ENCODE measurements around the gene CA12. TPM values are rescaled to one million over a fixed set of nuclear protein-coding genes. Genes with fewer than 3 reads are reported as not detected.

Gene CA12
- polyA plus RNA-seq, 5 donors = 1.8 to 6.4 (median 2.1) TPM

DNA sequence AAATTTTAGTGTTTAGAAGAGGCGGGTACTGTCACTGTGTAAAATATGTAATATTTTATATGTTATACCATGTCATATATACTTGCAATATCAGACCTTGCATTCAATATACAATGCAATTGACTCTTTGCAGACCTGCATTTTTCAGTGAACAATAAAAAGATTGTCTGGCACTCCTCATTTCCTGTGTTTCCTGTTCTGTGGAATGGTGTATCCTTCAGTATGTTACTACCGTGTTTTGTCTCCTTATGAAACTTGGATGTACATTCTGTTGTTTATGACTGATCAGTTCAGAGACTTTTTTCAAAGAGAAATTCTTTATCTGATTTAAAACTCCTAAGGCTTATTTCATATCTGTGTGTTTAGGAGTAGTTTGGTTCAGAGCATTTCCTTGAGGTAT is 72.7 kb downstream of the CA12 start:
- no peak for DNase-seq

DNA sequence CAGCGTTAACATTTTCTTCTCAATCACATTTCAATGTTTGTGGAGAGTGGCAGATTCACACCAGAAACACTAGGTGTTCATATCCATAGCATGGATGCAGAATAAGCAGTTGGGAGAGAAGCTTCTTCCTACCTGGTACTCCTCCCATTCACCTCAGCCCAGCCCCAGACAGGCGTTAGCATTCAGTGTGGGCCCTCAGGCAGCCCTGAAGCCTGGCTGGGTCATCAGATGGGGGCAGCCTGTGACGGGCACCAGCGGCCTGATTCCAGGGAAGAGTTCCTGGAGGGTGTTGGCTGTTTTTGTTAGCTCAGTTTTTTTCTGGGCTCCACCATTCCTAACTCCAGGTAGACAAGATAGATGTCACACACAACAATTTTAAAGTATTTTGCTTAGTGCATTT is 73.2 kb downstream of the CA12 start:
- no peak for DNase-seq

DNA sequence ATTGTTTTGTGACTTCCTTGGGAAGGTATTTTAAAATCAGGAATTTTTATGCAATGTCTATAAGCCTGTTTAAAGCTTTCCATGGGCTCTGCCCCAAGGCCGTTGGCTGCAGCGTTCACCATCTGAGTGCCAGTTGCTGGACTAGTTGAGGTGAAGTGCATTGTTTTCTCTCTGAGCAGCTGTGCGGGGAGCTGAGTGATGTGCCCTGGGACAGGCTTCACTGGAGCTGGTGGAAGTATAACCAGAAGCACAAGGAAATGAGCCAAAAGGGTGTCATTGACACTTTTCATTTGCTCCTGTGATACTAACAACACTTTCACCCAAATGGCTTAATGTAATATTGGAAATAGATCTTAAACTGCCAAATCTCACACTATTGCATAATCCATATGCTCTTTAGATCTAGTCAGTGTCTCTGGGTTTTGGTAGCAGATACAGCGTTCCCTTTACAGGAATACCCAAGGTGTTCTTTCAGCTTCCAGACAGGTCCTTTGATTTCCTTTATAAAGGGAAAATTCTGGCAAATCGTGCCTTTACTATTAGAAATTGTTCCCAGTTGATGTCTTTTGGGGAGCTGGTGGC is 75.1 kb downstream of the CA12 start:
- DNase-seq = no peak

DNA sequence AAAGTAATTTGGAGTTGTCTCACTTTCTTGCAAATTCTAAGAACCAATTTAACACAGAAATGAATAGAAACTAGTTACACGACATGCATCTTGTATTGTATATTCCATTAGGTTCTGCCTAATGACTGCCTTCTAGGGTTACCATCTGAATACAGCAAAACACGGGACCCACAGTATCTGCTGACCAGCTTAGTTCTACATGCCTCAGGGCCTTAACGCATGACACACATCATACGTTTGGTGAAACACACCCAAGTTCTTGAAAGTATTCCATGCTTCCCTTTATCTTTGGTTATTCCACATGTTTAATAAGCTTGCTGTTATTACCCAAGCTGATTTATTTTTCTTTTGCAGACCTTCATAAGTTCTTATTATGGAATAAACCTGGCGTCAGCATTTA is 76.4 kb downstream of the CA12 start:
- no peak for DNase-seq

DNA sequence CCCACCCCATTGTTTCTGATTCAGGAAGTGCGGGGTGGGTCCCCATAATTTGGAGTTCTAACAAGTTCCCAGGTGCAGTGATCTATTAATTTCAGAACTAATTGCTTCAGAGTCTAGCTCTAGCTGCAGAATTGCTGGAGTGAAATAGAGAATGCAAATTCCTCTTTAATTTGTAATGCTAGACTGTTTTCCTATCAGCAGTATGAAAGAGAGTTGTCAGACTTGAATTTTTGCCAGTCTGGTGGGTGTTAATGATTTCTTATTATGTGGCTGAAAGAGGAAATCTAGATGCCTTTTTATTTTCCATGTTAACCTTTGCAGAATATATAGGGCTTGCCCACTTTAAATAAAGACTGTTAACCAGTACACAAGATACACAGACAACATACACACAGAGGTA is 80.6 kb downstream of the CA12 start:
- no peak for DNase-seq

DNA sequence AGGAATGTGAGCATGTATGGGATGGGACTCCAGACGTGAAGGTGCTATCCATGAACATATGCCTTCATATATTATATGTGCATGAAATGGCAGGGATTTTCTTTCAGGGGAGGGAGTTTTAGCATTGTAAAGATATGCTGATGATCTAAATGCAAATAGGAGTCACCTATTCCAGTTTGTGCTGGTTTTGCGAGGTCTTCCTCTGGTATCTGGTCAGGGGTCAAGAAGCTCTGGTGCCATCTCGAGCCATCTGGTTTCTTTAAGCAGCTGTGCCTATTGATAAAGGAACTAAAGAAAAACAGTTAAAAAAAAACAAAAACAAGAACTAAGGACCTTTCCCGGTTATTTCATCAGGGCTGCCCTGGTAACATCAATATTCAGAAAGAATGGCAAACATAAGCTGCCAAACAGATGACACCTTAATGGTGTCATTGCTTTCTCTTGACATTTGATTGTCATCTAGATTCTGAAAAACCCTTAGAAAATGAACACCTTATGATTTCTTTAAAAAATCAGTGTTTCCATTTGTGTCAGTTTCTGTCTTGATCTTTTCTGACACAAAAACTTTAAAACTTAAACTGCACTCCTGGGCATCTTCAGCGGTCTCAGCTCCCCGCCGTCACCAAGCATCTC is 81.6 kb downstream of the CA12 start:
- no peak for DNase-seq

DNA sequence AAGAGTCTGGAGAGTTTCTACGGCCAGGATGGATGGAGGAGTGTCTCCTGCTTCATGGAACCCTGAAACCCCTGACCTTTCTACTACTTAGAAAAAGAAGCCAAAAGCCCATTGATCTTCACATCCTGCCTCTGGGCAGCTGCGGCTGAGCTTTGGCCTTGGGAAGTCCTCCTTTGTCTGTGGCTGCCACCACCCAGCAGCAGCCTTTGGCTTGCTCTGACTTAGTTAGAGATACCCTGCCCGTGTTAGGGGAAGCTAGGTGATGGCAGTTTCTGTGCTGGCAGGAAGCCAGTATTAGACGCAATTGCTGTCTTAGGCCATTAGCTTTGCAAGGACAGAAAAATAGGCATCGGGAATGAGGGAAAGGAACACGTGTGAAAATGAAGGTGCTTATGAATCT is 85.5 kb downstream of the CA12 start:
- no peak for DNase-seq

DNA sequence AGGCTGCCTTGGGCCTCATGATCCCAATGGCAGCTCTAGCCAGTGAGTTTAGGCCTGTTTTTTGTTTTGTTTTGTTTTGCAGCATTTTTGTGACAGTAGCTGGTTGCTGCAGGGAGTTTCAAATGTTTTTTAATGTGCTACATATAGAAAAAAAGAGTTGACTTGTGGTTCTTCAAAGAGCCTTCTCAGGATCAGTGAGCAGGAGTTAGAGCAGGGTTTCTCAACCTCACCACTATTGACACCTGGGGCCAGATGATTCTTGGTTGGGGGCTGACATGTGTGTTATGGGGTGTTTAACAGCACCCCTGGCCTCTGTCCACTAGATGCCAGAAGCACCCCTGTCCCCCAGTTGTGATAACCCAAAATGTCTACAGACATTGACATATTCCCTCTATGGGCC is 86.3 kb downstream of the CA12 start:
- DNase-seq = no peak

DNA sequence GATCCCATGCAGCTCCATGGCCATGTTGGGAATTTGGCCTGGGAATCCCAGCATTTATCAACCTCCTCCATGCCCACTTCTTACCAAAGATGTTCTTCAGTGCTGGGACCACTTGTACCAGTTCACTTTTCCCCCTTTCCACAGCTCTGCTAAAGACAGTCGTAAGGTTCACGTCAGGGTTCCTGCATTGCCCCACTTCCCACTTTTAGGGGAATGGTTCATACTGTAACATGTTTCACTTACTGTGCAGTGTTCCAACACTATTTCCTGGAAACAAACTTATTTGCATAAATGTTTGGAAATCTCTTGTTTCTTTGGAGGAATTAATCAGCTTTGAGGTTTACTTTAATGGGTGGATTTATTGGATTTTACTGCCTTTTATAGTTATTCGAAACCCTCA is 87.3 kb downstream of the CA12 start:
- no peak for DNase-seq

DNA sequence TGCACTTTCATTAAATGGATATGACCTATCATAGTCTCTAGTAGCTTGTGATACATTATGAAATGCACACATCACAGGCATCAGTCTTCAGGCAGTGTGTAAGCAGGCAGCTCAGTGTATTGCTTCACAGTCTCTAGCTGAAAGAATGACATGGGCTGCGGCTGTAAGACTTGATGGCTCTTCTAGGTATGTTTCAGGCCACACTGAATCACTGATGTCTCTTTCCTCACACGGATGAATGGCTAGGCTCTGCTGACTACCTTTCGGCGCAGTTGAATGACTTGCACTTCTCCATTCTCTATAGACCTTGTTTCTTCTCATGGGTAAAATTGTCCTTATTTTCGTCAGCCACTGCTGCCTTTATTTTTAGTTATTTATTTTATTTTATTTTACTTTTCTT is 88.9 kb downstream of the CA12 start:
- no peak for DNase-seq

DNA sequence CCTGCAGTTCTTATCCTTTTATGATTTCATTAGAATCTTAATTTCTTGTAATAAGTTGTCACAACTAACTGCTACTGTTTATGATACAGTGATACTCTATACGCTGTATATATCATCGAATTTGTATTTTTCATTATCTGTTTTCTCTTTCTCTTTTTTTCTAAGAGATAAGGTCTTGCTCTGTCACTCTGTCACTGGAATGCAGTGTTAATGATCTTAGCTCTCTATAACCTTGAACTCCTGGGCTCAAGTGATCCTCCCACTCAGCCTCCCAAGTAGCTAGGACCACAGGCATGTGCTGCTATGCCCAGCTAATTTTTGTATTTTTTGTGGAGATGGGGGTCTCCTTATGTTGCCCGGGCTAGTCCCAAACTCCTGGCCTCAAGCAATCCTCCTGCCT is 89.4 kb downstream of the CA12 start:
- no peak for DNase-seq

DNA sequence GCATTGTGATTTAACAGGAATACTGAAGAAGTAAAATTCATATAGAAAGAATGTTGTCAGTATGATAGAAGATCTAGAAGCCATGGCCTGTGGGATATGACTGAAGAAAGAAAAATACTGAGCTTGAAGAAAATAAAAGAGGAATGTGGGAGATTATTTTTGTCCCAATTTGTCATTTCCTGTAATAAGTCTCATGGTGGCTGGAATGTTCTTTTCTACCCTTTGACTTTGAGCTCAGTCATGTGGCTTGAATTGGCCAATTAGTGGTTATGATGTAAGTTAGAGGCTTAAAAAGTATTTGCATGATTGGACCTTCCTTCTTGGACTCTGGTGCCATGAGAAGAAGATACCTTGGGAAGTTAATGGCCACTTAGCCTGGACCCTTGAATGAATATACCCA is 90.1 kb downstream of the CA12 start:
- DNase-seq = no peak

DNA sequence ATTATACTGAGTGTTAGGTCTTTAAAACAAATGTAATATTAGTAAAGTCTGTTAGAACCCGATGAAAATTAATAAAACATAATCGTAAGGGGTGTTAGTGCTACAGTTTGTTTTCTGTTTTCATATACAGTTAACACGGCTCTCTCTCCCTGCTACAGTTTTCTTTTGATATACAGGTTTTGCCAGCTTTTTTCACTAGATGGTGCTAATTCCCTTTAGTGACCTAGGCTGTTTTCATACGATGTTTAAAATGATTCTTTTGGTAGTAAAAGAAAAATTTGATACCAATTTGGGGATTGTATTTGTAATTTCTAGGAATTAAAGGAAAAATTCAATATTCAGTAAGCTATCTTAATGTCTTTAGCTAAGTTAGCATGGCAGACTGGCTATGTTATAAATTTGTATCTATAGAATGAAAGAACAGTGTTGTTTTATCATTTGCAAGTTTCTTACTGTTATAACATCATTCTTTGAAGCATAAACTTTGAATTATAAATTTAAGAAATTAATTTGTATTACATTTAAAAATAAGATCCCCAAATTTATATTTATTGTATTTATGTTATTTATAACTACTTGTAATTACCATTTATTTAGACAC is 92.8 kb downstream of the CA12 start:
- DNase-seq = peak; percentile 36 to 55

DNA sequence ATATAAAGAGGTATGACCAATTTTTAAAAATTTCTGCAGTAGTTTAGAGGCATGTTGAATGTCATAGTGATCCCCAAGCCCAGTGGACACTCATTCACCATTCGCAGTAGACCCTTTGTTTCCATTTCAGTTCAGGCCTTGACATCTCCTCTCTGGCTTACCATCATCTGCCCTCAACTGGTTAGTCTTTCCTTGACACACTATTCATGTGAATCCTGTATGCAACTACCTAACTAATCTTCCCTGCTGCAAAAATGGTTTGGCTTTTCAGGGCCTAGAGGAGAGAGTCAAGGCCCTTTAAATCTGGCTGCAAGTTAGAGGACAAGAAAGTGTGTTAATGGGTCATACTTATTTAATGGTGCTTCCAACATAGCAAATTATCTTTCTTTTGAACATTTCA is 93.3 kb downstream of the CA12 start:
- no peak for DNase-seq

DNA sequence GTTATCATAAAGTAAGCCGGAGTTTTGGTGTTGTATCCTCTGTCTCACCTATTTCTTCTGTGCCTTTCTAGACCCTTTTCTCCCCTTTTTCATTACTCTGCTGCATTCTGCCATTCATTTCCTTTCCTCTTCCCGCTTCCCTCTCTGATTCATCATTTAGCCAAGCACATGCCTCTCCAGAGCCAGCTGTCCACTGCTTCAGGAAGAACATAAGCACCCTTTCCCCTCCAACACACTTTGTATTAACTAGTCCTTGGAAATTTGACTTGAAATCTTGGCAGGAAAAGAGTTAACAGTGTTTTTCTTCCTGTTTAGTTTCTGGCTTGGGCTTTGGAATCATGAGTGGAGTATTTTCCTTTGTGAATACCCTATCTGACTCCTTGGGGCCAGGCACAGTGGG is 94.5 kb downstream of the CA12 start:
- no peak for DNase-seq

DNA sequence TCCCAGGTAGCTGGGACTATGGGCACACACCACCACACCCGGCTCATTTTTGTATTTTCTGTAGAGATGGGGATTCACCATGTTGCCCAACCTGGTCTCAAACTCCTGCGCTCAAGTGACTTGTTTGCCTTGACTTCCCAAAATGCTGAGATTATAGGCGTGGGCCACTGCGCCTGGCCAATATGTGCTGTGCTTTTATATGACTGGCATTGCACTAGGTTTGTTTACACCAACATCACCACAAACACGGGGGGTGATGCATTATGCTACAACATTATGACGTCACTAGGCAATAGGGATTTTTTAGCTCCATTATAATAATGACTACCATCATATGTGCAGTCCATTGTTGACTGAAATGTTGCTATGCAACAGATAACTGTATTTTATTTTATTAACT is 97.3 kb downstream of the CA12 start:
- no peak for DNase-seq

DNA sequence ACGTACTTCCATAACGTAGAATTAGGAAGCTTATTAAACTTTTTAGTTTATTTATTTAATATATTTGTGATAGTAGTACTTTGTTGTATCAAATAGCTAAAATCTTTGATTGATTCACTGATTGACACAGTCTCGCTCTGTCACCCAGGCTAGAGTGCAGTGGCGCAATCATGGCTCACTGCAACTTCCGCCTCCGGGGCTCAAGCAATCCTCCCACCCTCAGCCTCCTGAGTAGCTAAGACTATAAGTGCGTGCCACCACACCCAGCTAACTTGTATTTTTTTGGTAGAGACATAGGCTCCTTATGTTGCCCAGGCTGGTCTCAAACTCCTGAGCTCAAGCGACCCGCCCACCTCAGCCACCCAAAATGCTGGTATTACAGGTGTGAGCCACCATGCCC is 98.5 kb downstream of the CA12 start:
- no peak for DNase-seq

DNA sequence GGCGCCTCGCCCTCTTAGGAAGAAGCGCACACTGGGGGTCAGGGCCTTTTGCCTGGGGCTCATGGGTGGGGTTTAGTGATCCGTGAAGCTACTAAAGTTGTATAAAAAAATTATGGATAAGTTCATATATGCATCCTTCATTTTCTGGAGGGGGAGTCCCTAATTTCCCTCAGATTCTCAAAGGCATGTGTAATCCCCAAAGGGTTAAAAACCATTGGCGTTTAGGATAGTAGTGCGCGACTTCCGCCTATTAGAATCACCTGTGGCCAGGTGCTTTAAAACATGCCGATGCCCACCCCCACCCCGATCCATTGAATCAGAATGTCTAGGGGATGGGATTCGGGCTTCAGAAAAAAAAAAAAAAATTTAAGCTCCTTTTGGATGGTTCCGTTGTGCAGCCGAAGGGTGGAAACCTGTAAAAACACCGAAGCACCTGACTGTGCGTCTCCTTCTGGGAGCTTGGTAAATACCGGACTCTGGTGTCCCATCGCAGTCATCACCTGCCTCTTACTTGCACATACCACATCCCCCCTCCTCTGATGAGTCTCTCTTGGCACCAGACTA is 103.7 kb downstream of the CA12 start:
- DNase-seq = peak in 1 of 2 donors; percentile 22

DNA sequence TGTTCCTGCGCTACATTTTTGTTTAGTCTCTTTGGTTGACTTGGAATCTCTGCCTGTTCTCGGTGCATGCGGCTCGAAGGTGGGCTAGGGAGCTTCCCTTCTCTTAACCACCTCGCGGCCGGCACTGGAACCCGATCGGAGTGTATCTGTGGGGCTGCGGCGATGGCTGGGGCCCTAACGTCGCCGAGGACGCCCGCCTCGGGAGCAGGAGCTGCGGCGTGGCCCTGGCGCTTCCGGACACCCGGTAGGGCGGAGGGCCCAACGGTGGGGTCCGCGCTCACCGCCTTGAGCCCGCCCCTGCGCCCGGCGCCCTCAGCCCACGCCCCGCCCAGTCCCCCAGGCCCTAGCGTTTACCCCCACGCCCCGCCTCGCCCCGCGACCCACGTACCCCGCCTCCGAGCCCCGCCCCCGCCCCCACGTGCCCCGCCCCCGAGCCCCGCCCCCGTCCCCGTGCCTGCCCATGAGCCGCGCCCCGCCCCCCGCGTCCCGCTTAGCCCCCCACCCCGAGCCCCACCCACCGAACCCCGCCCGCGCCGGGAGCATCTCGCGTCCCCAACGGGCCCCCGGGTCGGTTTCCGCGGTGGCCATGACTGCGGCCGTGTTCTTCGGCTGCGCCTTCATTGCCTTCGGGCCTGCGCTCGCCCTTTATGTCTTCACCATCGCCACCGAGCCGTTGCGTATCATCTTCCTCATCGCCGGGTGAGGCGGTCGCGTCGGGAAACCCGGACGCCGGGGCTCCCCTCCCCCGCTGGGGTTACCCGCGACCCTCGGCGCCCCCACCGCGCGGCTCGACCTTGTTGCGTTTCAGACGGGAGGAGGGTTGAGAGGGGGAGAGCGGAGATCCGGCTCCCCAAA is 104.4 kb downstream of the CA12 start, which contains the start of gene APH1B:
Gene APH1B (plus strand): TSS at position 568 of the 855 bp plus-strand sequence. CDS start 19 bp downstream, at position 587.
- DNase-seq = peak; percentile 84 to 85

DNA sequence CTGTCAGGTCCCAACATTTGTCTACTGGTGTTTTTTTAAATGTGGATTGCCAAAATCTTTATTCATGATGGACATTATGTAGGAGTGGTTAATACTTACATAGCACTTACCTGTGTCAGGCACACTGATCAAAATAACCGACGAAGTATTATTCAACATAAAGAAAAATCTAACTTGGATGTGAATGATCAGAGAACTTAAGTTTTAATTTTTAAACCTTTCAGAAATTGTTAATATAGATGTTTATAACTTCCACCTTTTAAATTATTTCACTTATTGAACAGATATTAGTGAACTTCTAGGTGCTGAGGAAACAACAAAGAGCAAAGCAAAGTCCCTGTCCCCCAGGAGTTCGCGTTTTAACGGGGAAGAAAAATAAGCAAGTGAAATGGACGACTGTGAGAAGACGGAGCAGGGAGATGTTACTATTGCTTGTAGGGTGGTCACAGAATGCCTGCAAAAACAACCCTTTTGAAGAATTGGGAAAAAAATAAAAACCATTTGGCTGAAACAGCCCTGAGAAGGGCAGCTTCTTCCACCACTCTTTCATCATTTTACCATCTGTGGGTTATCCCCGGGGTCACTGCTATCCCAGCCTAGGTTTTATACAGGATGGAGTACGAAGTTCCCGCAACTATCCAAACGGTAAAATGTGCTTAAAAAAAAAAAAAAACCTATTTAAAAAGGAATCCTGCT is 105.2 kb downstream of the CA12 start:
- no peak for DNase-seq

DNA sequence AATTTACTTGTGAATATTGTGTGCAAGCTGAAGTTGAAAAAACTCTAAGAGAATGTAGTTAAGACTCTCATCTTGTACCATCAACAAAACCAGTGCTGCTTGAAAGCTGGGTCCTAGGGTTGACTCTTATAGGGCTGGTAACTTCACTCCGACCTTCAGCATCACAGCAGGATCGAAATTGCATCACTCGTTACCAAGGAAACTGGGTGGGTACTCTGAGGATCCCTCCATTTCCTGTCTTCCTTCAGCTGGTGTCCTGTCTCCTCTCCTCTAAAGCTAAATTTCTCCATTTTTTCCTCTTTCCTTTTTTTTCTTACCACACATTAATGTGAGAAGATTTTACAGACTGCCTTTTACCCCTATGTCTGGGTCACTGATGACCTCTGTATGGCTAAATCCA is 107.2 kb downstream of the CA12 start:
- DNase-seq = no peak
